ENCODE data around the gene APBA3.

DNA sequence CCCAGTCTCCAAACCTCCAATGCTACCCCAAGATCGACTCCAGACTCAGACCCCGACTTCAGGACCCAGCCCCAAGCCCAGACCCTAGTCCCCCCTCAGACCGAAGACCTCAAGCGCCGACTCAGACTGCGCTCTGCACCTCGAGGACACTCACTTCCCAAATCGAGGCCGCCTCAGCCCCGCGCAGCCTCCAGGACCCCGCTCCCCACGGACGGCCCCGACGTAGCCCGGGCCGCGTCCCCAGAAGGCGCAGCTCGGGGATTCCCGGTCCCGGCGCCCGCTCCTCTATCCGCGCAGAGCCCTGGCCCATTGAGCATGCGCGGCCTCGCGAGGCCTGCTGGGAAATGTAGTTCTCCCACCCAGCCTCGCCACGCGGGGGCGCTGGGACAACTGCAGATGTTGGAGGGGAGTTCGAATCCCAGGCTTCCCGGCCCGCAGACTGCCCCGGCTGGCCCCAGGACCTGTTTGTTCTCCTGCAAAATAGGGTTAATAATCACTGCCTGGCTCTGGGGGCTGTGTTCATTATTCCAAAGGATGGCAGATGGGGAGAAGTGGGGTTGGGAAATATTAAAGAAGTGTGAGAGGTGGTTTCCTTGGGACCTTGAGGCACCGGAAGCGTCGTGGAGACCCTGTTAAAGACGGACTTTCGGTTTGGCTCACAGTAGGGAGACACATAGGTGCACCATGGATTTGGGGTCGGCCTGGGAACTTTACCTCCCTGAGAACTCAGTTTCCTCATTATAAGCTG lies at the start of gene APBA3:
- TF ChIP-seq, protein P1, sequence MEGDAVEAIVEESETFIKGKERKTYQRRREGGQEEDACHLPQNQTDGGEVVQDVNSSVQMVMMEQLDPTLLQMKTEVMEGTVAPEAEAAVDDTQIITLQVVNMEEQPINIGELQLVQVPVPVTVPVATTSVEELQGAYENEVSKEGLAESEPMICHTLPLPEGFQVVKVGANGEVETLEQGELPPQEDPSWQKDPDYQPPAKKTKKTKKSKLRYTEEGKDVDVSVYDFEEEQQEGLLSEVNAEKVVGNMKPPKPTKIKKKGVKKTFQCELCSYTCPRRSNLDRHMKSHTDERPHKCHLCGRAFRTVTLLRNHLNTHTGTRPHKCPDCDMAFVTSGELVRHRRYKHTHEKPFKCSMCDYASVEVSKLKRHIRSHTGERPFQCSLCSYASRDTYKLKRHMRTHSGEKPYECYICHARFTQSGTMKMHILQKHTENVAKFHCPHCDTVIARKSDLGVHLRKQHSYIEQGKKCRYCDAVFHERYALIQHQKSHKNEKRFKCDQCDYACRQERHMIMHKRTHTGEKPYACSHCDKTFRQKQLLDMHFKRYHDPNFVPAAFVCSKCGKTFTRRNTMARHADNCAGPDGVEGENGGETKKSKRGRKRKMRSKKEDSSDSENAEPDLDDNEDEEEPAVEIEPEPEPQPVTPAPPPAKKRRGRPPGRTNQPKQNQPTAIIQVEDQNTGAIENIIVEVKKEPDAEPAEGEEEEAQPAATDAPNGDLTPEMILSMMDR (IDR thresholded peaks at IDR 0.05; ENCODE audit: low read length): peak; percentile 92
- no peak for TF ChIP-seq EZH2 (optimal IDR thresholded peaks at IDR 0.05; ENCODE audit: low read depth, low read length)

Data from MM.1S (cell line).